NCI-H146 treated with DMSO at 0.1 percent for 48 hours (cell line): Measurements from ENCODE around the gene SLC17A1.

Experiments
- DNase-seq: peaks from one replicate; lab custom pipeline; 2025; ENCODE audit not compliant: unreplicated experiment; lab: John Stamatoyannopoulos, UW

Gene SLC17A1, protein sequence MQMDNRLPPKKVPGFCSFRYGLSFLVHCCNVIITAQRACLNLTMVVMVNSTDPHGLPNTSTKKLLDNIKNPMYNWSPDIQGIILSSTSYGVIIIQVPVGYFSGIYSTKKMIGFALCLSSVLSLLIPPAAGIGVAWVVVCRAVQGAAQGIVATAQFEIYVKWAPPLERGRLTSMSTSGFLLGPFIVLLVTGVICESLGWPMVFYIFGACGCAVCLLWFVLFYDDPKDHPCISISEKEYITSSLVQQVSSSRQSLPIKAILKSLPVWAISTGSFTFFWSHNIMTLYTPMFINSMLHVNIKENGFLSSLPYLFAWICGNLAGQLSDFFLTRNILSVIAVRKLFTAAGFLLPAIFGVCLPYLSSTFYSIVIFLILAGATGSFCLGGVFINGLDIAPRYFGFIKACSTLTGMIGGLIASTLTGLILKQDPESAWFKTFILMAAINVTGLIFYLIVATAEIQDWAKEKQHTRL

GRCh38 chr6:25831532-25832306 lies at the start of gene SLC17A1:
SLC17A1 (minus strand) TSS chr6:25832052; CDS start chr6:25830557, 1,495 bp downstream.
- DNase-seq: no peak

- DNase-seq: no peak
These were observed 48.7 kb upstream of the SLC17A1 start for GRCh38 chr6:25880601-25881000.

DNA sequence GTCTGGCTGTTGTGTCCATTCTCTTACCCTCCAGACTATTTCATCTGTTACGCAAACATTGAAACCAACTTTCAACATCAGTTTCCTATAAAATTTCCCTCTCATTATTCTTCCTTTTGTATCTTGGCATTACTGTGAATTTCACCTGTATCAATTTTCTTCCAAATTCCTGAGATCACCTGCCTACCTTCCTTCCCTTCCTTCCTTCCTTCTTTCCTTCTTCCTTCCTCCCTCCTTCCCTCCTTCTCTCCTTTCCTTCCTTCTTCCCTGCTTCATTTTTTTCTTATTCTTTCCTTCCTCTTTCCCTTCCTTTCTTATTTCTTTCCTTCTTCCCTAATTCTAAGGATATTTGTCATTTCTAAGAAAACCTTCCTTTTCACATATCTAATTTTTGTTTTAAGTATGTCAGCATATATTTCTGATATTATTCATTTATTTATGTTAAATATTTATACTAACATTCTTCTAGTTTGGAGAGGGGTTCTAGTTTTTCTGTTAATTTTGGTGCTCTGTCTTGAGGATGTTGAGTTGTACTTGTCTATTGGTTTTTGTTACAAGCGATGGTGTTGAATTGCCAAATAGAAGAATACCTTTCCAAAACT lies 47.0 kb upstream of the SLC17A1 start:
- DNase-seq: no peak

DNA sequence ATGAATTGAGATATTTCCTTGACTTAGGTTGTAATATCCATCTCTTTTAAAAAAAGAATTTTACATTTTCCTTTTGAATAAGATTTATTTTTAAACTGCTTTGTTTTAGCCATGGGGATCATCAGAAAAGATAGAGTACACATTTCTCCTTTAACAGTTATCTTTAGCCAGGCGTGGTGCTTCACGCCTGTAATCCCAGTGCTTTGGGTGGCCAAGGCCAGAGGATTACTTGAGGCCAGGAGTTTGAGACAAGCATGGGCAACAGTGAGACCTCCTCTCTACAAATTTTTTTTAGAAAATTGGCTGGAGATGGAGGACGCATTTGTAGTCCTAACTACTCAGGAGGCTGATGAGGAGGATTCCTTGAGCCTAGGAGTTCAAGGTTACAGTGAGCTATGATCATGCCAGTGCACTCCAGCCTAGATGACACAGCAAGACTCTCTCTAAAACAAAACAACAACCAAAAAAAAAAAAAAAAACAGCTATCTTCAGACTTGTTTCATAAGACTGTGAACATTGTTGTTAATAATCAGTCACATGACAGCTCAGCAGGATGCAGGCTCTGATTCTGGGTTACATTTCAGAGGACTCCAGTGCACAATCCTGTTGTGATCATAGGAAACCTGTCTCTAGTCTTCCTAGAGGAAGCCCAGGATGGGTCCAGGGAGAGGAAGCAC lies 44.2 kb upstream of the SLC17A1 start:
- no peak for DNase-seq

GRCh38 chr6:25875563-25875905 lies 43.7 kb upstream of the SLC17A1 start:
- no peak for DNase-seq

DNA sequence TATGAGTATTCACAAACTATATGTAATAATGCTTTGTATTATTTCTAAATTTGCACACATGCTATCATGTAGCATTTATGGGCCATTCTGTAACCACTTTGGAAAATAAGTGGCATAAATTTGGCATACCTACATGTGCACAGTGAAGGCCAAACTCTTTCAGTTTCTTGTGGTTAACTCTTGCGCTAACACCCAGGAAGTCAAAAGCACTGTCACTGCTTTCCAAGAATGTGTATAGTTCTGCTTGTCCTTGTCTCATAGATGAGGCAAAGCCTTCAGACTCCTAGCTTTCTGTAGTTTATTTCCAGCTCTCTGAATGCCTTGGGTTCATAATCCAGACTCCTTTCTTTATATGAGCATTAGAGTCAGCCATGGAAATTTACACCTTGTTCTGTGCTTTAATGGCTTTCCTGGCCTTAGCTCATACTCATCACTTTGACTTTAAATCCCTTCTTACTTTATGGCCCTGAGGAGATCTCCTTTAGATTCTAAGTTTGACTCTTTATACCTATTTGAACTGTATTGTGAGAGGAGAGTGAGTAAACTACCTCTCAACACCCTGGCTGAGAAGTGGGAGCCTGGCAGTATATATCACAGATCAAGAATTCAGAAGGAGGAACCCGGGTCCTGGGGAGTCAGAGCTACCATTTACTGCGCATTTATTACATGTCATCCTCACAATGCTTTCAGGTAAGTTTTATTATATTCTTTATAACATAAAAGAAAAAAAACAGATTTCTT lies 43.1 kb upstream of the SLC17A1 start:
- DNase-seq: no peak

GRCh38 chr6:25874118-25874517 lies 42.3 kb upstream of the SLC17A1 start, which contains the start of gene SLC17A3:
SLC17A3 (minus strand) TSS chr6:25874243; CDS start chr6:25868387, 5,856 bp downstream.
- DNase-seq: no peak

DNA sequence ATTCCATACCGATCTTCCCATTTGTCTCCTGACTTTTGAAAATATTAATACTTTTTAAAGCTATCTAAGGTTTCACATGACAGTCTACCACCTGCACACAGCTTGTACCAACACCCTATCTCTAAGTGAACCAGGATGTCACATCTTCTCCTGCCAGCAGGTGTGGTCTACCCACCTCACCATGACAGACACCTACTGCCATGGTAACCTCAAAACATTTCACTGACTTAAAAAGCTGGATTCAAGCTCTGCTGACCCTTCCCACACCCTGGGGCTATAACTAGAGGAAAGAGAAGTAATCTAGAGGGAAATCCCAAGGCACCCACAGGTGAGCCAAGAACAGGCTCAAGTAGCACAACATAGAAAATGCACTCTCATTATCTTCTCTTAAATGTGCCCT lies 41.0 kb upstream of the SLC17A1 start:
- DNase-seq: no peak

DNA sequence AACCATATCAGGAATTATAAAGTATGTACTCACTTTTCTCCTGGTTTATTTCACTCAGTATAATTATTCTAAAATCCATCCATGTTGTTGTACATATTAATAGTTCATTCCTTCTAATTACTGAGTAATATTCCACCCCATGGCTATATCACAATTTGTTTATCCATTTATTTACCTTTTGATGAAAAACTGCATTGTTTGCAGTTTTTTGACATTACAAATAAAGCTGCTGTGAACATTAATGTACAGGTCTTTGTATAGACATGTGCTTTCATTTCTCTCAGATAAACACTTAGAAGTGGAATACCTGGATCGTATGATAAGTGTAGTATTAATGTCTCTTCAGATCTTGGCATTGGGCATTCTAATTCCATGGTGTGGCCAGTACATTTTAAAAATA lies 38.0 kb upstream of the SLC17A1 start:
- DNase-seq: no peak

- DNase-seq: no peak
These were observed 36.8 kb upstream of the SLC17A1 start for GRCh38 chr6:25868436-25869183.

GRCh38 chr6:25866011-25866410 lies 34.2 kb upstream of the SLC17A1 start:
- no peak for DNase-seq

GRCh38 chr6:25863360-25863759 lies 31.5 kb upstream of the SLC17A1 start:
- no peak for DNase-seq

DNA sequence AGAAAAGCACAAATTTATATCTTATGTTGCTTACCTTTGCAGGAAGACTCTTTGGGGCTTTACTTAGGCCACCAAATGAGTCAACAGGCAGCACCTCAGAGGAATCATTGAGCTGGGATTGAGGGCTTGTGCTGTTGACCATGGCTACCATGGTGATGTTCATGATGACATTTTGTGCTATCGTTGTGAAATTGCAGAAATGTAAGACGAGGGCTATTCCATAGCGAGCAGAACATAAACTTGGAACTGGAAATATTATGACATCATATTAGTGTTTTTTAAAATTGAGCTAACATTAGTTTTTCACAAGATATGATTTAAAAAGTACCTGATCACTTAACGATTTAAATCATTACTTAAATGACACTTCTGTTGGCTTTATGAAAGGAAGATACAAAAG lies 30.3 kb upstream of the SLC17A1 start:
- no peak for DNase-seq

- DNase-seq: no peak
These were observed 20.9 kb upstream of the SLC17A1 start for GRCh38 chr6:25852756-25853155.

DNA sequence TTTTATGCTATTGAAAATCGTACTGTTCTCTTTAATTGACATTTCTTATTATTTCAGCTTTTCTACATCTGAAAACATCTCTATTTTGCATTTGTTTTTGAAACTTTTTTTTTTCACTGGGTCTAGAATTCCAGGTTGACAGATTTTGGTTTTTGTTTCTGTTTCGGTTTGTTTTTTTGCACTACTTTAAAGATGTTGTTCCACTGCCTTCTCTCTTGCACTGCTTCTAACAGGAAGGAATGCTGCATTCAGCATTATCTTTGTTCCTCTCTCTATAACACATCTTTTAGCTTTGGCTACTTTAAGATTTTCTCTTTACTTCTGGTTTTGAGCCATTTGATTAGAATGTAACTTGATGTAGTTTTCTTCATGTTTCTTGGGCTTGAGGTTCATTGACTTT lies 20.1 kb upstream of the SLC17A1 start:
- no peak for DNase-seq

- DNase-seq: no peak
These were observed 12.7 kb upstream of the SLC17A1 start for GRCh38 chr6:25844518-25844917.

GRCh38 chr6:25842526-25842925 lies 10.7 kb upstream of the SLC17A1 start:
- no peak for DNase-seq

GRCh38 chr6:25835442-25836283 lies 3.8 kb upstream of the SLC17A1 start:
- no peak for DNase-seq

DNA sequence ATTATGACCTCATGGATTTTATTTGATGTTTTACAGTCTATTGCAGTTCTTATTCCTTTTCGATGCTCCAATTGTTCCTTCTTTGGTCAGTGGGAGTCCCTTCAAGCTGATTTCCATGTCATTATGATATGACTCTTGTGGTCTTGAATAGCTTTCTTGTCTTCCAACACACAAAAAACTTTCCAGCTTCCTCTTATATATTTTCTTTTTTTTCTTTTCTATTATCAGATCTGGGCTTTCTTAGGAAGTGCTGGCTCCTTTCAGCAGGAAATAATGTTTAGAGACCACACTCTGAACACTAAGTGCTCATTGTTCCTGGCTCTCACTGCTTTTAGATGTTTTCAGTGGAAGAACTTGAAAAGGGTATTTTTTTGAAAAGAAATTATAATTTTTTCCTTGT lies 3.1 kb upstream of the SLC17A1 start:
- DNase-seq: no peak
